A172 (cell line): ENCODE measurements around the gene AUTS2. TPM values are rescaled to one million over a fixed set of nuclear protein-coding genes. Genes with fewer than 3 reads are reported as not detected.

Experiments
- DNase-seq: peaks from one replicate; pipeline ENCODE4 v3.0.0-alpha.2; 2015; ENCODE audit warnings: low spot score
- total RNA-seq: library from RNA; depleted of rRNA; stranded (reverse); fragments of >200 nt; shearing (Covaris generic); gene quantifications from 2 replicates; pipeline ENCODE4 v1.2.3, GENCODE V29; 2014

Gene AUTS2
- total RNA-seq, 1 experiment from 2014 or later, result 4.6 TPM

GRCh38 chr7:70539617-70540016 is 941.3 kb downstream of the AUTS2 start:
- no peak for DNase-seq

GRCh38 chr7:70540641-70541040 is 942.4 kb downstream of the AUTS2 start:
- no peak for DNase-seq

GRCh38 chr7:70542750-70543376 is 944.6 kb downstream of the AUTS2 start:
- DNase-seq, result no peak

GRCh38 chr7:70544016-70544415 is 945.7 kb downstream of the AUTS2 start:
- DNase-seq, result no peak

- DNase-seq, result no peak
Measured at GRCh38 chr7:70545214-70545613, 946.9 kb downstream of the AUTS2 start.

- DNase-seq, result no peak
Measured at GRCh38 chr7:70552141-70552540, 953.9 kb downstream of the AUTS2 start.

GRCh38 chr7:70553364-70553763 is 955.1 kb downstream of the AUTS2 start:
- no peak for DNase-seq

GRCh38 chr7:70554646-70555045 is 956.4 kb downstream of the AUTS2 start:
- DNase-seq, result no peak

- DNase-seq, result no peak
Measured at GRCh38 chr7:70556761-70557160, 958.5 kb downstream of the AUTS2 start.

GRCh38 chr7:70557338-70557737 is 959.1 kb downstream of the AUTS2 start:
- no peak for DNase-seq

GRCh38 chr7:70559815-70560214 is 961.5 kb downstream of the AUTS2 start:
- DNase-seq, result no peak

- DNase-seq, result no peak
Measured at GRCh38 chr7:70563960-70564359, 965.7 kb downstream of the AUTS2 start.

GRCh38 chr7:70565721-70566370 is 967.6 kb downstream of the AUTS2 start:
- DNase-seq, result no peak

- DNase-seq, result no peak
Measured at GRCh38 chr7:70566671-70567070, 968.4 kb downstream of the AUTS2 start.

GRCh38 chr7:70568674-70569334 is 970.5 kb downstream of the AUTS2 start:
- DNase-seq, result peak; percentile 80

GRCh38 chr7:70569335-70569819 is 971.1 kb downstream of the AUTS2 start:
- DNase-seq, result no peak

GRCh38 chr7:70570029-70570428 is 971.8 kb downstream of the AUTS2 start:
- DNase-seq, result no peak

GRCh38 chr7:70570961-70571360 is 972.7 kb downstream of the AUTS2 start:
- no peak for DNase-seq

- peak; percentile 81 for DNase-seq
Measured at GRCh38 chr7:70571403-70571934, 973.2 kb downstream of the AUTS2 start.

- DNase-seq, result no peak
Measured at GRCh38 chr7:70571961-70572360, 973.7 kb downstream of the AUTS2 start.

- DNase-seq, result no peak
Measured at GRCh38 chr7:70572571-70572970, 974.3 kb downstream of the AUTS2 start.

- no peak for DNase-seq
Measured at GRCh38 chr7:70573071-70573661, 974.9 kb downstream of the AUTS2 start.
